Bronchial epithelial cell (primary cell): ENCODE measurements around the gene ARHGAP6. TPM values are rescaled to one million over a fixed set of nuclear protein-coding genes. Genes with fewer than 3 reads are reported as not detected.
A peak's percentile ranks its signal among the peaks of the same experiment; 100 is the strongest.

Experiments
- DNase-seq: peaks from one replicate; pipeline ENCODE4 v3.0.0-alpha.2; 2010; ENCODE audit warnings: low read depth
- FAIRE-seq: peaks from 2 replicates; lab custom pipeline; 2011; peaks lifted over from hg19 to GRCh38; lab: Jason Lieb, UNC
- H3K27me3 ChIP-seq: 2 replicates; pipeline ENCODE4 v1.5.1; 2011; ENCODE audit warnings: low read length; ENCODE audit not compliant: control insufficient read depth, insufficient read depth
- H3K36me3 ChIP-seq: 2 replicates; pipeline ENCODE4 v1.5.1; 2011; ENCODE audit warnings: low read length; ENCODE audit not compliant: control insufficient read depth, insufficient read depth
- H3K4me3 ChIP-seq: 2 replicates; pipeline ENCODE4 v1.5.1; 2011; ENCODE audit warnings: mild to moderate bottlenecking, low read depth, low read length, control low read depth
- total RNA-seq: library from RNA; depleted of rRNA; stranded (reverse); fragments of >200 nt; gene quantifications from 2 replicates; pipeline ENCODE4 v1.2.1, GENCODE V29; 2014
- TF ChIP-seq, protein P1 (sequence below): IDR thresholded peaks from 2 replicates; pipeline ENCODE4 v1.5.1; 2011; ENCODE audit warnings: mild to moderate bottlenecking, moderate library complexity, low read length, control low read depth, inconsistent platforms; ENCODE audit not compliant: insufficient read depth, severe bottlenecking

Gene ARHGAP6
- total RNA-seq, 1 donor from 2014 or later = under 0.01 TPM

DNA sequence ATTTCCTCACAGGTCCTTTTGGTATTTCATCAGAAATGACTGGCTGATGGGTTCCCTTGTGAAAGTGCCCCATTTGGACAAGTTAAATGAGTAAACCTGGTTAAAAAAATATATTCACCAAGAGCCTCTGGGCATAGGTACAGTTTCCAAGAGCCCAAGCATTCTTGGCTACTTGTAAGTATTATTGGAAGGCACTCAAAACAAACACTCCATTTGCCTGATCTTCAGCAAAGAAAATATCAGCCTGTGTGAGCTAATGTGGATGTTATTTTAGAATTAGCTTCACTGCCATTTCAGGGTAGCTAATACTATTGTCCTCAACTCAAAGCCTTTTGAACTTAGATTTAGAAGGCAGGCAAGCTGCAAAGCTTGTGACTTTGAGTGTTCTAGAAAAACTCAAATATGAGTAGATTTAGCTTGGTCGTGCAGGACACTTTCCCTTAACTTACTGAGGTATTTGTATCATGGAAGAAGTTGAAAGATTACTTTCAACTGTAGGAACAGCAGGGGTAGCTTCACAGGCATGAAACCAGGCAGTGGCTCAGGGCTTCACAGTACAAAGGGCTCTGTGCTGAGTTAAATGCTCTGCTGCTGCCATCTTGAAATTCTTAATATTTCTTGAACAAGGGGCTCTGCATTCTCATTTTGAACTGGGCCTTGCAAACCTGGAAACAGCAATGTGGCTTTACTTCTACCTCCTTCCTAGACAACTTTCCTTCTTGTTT is 195.3 kb downstream of the ARHGAP6 start:
- DNase-seq (peak; percentile 53), FAIRE-seq (no peak)
- Histone ChIP-seq H3K4me3 (no peak overlapping the region), H3K36me3 (no peaks in the 10 kb centered on the region), H3K27me3 (no peaks in the 10 kb centered on the region)
- TF ChIP-seq, protein P1, sequence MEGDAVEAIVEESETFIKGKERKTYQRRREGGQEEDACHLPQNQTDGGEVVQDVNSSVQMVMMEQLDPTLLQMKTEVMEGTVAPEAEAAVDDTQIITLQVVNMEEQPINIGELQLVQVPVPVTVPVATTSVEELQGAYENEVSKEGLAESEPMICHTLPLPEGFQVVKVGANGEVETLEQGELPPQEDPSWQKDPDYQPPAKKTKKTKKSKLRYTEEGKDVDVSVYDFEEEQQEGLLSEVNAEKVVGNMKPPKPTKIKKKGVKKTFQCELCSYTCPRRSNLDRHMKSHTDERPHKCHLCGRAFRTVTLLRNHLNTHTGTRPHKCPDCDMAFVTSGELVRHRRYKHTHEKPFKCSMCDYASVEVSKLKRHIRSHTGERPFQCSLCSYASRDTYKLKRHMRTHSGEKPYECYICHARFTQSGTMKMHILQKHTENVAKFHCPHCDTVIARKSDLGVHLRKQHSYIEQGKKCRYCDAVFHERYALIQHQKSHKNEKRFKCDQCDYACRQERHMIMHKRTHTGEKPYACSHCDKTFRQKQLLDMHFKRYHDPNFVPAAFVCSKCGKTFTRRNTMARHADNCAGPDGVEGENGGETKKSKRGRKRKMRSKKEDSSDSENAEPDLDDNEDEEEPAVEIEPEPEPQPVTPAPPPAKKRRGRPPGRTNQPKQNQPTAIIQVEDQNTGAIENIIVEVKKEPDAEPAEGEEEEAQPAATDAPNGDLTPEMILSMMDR = no peak

DNA sequence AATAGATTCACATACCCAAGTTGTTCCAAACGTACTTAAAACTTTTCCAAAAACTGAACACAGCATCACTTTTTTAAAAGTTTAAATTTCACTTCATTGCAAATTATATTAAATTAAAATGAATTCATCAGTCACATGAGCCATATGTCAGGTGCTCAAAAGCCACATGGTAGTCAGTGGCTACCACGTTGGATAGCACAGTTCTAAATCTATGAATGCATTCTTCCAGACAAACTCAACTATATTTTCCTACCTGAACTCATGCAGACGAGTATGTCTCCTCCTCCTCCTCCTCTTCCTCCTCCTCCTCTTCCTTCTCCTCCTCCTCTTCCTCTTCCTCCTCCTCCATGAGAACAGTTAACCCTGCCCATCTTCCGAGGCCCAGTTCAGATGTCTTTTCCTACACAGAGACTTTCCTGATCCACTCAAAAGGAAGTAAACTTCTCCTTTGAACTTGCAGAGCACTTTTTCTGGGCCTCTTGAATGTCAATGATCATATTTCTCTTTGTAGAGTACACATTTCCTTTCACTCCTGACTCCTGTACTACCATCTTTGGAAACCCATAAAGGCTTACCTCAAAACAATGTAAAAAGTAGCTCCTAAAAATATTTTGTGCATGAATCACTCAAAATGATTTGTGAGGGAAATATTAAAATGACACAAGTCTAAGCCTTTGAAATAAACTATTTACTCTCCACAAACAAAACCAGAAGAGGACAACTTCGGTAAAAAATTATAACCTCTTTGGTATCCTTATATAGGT is 199.9 kb downstream of the ARHGAP6 start:
- TF ChIP-seq, protein P1 = no peak
- no peak overlapping the region for H3K4me3 ChIP-seq
- FAIRE-seq = no peak
- peak; percentile 27 for DNase-seq
- H3K36me3 ChIP-seq = no peaks in the 10 kb centered on the region
- no peaks in the 10 kb centered on the region for H3K27me3 ChIP-seq

DNA sequence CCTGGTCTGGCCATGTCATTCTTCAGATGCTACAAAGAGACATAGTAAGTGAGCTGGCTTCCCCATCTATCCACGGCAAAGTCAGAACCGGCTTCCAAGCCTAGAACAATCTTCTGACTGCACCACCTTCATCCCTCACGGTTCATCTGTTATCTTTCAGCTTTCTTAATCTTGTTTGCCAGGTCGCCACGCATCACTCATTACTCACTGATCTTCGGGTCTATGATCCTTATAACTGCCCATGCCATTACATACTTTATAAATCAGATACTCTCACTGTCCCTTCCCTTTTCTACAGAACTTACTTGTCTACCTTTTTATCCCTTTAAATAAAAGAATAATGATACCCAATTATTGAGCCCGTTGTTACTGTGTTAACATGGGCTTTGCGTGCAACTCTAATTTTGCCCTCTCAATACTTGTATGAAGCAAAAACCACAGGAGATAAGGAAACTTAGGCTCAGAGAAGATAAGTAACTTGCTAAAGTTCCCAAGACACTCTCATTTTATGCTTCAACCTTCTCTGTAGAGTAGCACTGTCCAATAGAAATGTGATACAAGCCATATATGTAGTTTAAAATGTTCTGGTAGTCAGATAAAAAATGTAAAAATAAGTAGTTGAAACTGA is 200.8 kb downstream of the ARHGAP6 start:
- Histone ChIP-seq H3K36me3 (no peaks in the 10 kb centered on the region), H3K27me3 (no peaks in the 10 kb centered on the region), H3K4me3 (no peak overlapping the region)
- peak; percentile 10 for DNase-seq
- FAIRE-seq = no peak
- TF ChIP-seq, protein P1 = no peak

GRCh38 chrX:11464380-11464779 is 201.3 kb downstream of the ARHGAP6 start:
- Histone ChIP-seq H3K27me3 (no peaks in the 10 kb centered on the region), H3K4me3 (no peak overlapping the region), H3K36me3 (no peaks in the 10 kb centered on the region)
- no peak for FAIRE-seq
- TF ChIP-seq, protein P1 = no peak
- DNase-seq = no peak

- H3K27me3 ChIP-seq = no peaks in the 10 kb centered on the region
- H3K36me3 ChIP-seq = no peaks in the 10 kb centered on the region
- no peak for DNase-seq
- no peak for FAIRE-seq
- TF ChIP-seq, protein P1 = no peak
- H3K4me3 ChIP-seq = no peak overlapping the region
Observed at GRCh38 chrX:11462648-11463047, 203.1 kb downstream of the ARHGAP6 start.
